KOPT-K1 (cell line): ENCODE data around the gene COL26A1.

ENCODE experiments used
- H3K27ac ChIP-seq: fragments of 200-600 bp; sonication (generic); 2 replicates; pipeline ENCODE4 v1.5.1; 2016; ENCODE audit warnings: antibody characterized with exemption, mild to moderate bottlenecking, low read depth, low read length; ENCODE audit not compliant: poor library complexity, severe bottlenecking
- H3K36me3 ChIP-seq: fragments of 200-600 bp; sonication (generic); 2 replicates; pipeline ENCODE4 v1.5.1; 2017; ENCODE audit warnings: antibody characterized with exemption, mild to moderate bottlenecking, low read length, moderate library complexity; ENCODE audit not compliant: insufficient read depth
- H3K9me3 ChIP-seq: fragments of 200-600 bp; sonication (generic); 2 replicates; pipeline ENCODE4 v1.5.1; 2017; ENCODE audit warnings: antibody characterized with exemption, low read length, mild to moderate bottlenecking; ENCODE audit not compliant: insufficient read depth, poor library complexity, severe bottlenecking

COL26A1 gene

GRCh38 chr7:101386177-101386557, 23.5 kb downstream of the COL26A1 start:
- no peaks in the 10 kb centered on the region for H3K36me3 ChIP-seq
- no peaks in the 10 kb centered on the region for H3K9me3 ChIP-seq
- H3K27ac ChIP-seq = no peak overlapping the region

DNA sequence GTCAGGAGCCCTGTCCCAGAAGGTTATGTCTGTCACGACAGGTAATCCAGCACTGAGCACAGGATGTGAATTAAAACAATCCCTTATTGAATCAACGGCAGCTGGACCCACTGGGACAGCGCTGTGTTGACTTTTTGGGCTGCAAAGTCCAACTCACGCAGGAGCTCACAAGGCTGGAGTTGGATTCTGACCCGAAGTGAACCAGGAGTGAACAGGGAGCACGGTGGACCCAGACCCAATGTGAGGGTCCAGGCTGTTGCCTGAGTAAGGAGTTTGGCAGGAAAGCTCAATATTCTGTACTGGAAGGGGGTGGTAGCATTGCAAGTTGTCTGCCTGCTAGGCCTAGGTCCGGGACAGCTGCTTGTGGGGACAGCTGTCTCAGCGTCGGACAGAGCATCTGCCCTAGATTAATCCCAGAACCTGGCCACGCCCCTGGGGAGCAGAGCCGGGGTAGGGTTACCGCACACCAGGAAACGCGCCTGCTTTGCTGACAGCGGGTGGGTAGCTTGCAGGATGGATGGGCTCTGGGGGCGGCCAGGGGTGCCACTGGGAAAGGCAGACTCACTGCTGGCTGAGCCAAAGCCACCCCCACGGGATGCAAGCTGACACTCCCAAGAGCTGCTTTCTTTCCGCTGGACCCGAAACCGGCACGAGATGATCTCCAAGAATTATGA, 24.0 kb downstream of the COL26A1 start:
- no peak overlapping the region for H3K27ac ChIP-seq
- H3K36me3 ChIP-seq = no peaks in the 10 kb centered on the region
- H3K9me3 ChIP-seq = no peaks in the 10 kb centered on the region

GRCh38 chr7:101390901-101391301, 28.2 kb downstream of the COL26A1 start:
- no peaks in the 10 kb centered on the region for H3K9me3 ChIP-seq
- no peaks in the 10 kb centered on the region for H3K36me3 ChIP-seq
- H3K27ac ChIP-seq = no peak overlapping the region

GRCh38 chr7:101391991-101392390, 29.3 kb downstream of the COL26A1 start:
- Histone ChIP-seq H3K27ac (no peak overlapping the region), H3K9me3 (no peaks in the 10 kb centered on the region), H3K36me3 (no peaks in the 10 kb centered on the region)

- Histone ChIP-seq H3K27ac (no peak overlapping the region), H3K9me3 (no peaks in the 10 kb centered on the region), H3K36me3 (no peaks in the 10 kb centered on the region)
These were observed 31.2 kb downstream of the COL26A1 start for GRCh38 chr7:101393865-101394264.

DNA sequence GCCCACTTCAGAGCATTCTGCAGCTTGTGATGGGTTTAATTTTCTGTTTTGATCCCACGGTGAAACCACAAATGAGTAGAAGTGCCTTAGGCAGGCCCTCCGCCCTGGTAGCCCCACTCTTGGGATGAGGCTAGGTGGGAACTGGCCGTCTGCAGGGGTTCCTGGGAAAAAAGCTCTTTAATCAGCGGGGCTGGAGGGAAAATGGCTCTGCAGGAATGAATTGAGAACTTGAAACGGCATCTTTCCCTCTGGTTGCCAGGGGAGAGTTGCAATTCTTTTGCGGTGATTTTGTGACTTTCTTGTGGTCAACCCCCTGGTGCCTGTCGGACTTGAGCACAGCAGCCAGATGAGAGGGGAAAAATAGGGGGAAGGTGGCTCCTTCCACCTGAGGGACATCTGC, 32.7 kb downstream of the COL26A1 start:
- H3K27ac ChIP-seq = no peak overlapping the region
- H3K9me3 ChIP-seq = no peaks in the 10 kb centered on the region
- no peaks in the 10 kb centered on the region for H3K36me3 ChIP-seq

GRCh38 chr7:101397243-101397642, 34.6 kb downstream of the COL26A1 start:
- no peak overlapping the region for H3K27ac ChIP-seq
- no peaks in the 10 kb centered on the region for H3K9me3 ChIP-seq
- no peaks in the 10 kb centered on the region for H3K36me3 ChIP-seq

- no peaks in the 10 kb centered on the region for H3K9me3 ChIP-seq
- no peaks in the 10 kb centered on the region for H3K36me3 ChIP-seq
- H3K27ac ChIP-seq = no peak overlapping the region
These were observed 35.2 kb downstream of the COL26A1 start for GRCh38 chr7:101397770-101398324.

DNA sequence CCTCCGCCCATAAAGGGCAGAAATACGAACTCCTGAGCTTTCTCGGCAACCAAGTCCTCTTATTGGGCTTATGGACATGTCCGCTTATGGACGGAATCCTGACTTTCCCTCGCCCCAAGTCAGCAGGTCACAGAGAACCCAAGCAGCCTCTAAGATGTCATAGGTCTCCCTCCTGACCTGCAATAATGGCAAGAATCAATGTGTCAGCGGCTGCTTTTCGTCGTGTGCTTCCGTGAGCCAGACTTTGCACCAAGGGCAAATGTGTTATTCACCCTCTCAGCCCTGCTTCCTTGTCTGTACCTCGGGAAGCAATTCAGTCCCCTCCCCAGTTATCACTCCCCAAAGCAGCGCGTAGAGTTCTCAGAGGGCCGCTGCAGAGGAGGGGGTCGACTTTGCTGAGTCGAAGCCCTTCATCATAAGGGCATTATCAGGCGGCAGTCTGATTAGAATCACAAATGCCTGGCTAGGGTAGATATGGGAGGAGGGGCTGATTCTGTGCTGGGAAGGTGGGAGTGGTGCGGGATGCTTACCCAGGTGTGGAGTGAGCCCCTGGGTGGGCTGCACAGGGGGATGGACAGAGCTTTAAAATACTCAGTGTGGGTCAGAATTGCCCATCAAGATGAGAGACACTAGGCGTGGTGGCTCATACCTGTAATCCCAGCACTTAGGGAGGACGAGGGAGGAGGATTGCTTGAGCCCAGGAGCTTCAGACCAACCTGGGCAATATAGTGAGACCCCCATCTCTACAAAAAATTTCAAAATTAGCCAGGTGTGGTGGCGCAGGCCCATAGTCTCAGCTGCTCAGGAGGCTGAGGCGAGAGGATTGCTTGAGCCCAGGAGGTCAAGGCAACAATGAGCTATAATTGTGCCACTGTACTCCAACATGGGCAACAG, 36.0 kb downstream of the COL26A1 start:
- H3K27ac ChIP-seq = no peak overlapping the region
- H3K36me3 ChIP-seq = no peaks in the 10 kb centered on the region
- H3K9me3 ChIP-seq = no peaks in the 10 kb centered on the region

GRCh38 chr7:101399759-101400158, 37.1 kb downstream of the COL26A1 start:
- Histone ChIP-seq H3K9me3 (no peaks in the 10 kb centered on the region), H3K27ac (no peak overlapping the region), H3K36me3 (no peaks in the 10 kb centered on the region)

DNA sequence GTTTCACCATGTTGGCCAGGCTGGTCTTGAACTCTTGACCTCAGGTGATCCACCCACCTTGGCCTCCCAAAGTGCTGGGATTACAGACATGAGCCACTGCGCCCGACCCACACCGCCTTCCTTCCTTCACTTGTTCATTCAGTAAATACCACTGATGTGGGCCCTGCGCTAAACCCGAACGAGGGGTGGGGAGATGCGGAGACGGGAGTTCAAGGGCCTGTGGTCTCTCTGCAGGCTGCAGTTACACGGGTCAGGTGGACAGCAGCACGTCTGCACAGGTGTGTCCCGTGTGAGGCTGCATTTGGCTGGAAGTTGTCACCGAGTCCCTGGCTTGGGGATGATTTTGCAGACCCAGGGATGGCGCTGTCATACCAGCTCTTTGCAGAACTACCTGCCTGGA, 38.1 kb downstream of the COL26A1 start:
- Histone ChIP-seq H3K27ac (no peak overlapping the region), H3K36me3 (no peaks in the 10 kb centered on the region), H3K9me3 (no peaks in the 10 kb centered on the region)

- Histone ChIP-seq H3K27ac (no peak overlapping the region), H3K9me3 (no peaks in the 10 kb centered on the region), H3K36me3 (no peaks in the 10 kb centered on the region)
These were observed 38.9 kb downstream of the COL26A1 start for GRCh38 chr7:101401390-101402080.

GRCh38 chr7:101402081-101402779, 39.6 kb downstream of the COL26A1 start:
- no peaks in the 10 kb centered on the region for H3K9me3 ChIP-seq
- H3K27ac ChIP-seq = no peak overlapping the region
- H3K36me3 ChIP-seq = no peaks in the 10 kb centered on the region

- H3K36me3 ChIP-seq = no peaks in the 10 kb centered on the region
- H3K27ac ChIP-seq = no peak overlapping the region
- peaks cover under 1% of the 10 kb centered on the region for H3K9me3 ChIP-seq
These were observed 40.2 kb downstream of the COL26A1 start for GRCh38 chr7:101402835-101403234.
